ENCODE measurements around the gene NSMCE1.

The NSMCE1 gene

DNA sequence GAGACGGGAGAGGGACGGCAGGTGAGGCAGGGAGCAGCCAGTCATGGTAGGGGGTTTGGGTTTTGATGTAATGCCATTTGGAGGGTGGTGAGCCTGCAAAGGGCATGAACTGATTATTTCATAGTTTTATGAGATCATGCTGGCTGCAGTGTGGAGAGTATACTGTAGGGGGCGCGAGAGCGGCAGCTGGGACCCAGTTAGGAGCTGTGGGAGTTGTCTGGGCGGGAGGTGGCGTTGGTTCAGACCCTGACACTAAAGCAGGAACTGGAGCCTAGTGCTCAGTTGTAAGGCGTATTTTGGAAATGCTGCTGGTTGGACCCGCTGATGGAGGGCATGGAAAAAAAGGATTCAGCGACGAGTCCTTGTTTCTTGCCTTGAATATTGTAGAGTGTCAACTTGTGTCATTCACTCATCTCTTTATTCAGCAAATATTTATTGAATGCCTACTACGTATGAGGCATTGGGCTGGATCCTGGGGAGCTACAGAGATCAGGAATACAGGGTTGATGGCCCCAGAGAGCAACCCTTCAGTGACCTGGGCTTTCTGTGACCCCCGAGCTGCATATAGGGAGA is 89.0 kb downstream of the NSMCE1 start:
- TF ChIP-seq, protein P1, sequence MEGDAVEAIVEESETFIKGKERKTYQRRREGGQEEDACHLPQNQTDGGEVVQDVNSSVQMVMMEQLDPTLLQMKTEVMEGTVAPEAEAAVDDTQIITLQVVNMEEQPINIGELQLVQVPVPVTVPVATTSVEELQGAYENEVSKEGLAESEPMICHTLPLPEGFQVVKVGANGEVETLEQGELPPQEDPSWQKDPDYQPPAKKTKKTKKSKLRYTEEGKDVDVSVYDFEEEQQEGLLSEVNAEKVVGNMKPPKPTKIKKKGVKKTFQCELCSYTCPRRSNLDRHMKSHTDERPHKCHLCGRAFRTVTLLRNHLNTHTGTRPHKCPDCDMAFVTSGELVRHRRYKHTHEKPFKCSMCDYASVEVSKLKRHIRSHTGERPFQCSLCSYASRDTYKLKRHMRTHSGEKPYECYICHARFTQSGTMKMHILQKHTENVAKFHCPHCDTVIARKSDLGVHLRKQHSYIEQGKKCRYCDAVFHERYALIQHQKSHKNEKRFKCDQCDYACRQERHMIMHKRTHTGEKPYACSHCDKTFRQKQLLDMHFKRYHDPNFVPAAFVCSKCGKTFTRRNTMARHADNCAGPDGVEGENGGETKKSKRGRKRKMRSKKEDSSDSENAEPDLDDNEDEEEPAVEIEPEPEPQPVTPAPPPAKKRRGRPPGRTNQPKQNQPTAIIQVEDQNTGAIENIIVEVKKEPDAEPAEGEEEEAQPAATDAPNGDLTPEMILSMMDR (IDR thresholded peaks at IDR 0.05) = peak; percentile 84
- Histone ChIP-seq H3K27ac (no peak overlapping the region), H3K4me3 (no peak overlapping the region)
- peak; percentile 82 for DNase-seq (ENCODE audit: low spot score)

DNA sequence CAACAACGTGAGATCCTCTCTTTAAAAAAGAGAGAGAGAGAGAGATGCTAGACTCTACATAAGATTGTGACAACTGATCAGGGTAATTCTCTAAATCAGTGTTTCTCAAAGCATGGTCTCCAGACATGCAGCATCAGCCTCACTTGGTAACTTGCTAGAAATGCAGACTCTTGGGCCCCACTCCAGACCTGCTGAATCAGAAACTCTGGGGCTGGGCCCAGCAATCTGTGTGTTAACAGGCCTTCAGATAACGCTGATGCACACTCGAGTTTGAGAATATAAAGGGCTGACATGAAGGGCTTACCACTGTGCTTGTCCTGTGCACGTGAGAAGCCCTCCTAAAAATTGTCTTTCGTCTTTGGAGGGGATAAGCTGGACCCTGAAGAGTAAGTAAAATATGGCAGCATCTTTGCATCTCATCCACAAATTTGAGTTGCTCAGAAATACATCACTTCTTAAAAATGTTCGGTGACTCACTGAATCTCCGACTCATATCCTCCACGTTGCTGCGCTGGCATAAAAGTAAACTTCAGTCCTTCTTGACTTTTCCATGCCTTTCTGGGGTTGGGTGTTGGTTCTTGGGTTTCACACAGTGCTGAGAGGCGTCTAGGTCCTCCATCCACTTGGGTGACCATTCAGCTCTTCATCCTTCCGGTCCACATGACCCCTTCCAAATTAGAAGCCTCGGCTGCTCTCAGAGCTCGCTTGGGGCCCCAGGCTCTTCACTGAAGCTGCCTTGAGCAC is 91.4 kb downstream of the NSMCE1 start:
- TF ChIP-seq, protein P1 (IDR thresholded peaks at IDR 0.05) = no peak
- no peak for DNase-seq (ENCODE audit: low spot score)
- no peak overlapping the region for H3K4me3 ChIP-seq
- no peak overlapping the region for H3K27ac ChIP-seq

DNA sequence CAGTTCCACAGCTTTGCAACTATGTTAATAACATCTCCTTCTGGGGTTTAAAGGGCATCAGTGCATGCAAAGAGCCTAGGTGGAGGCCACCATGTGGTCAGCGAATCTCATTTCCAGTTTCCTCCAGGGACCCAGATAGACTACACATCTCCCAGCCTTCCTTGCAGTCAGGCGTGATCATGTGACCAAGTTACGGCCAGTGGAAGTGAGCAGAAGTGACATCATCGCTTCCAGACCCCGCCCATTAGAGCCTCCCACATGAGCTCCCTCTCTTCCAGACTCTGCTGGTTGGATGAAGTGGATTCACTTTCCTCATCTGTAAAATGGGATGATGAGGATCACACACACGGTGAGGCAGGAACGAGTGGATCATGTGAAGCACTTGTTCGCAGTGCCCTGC is 92.7 kb downstream of the NSMCE1 start:
- no peak overlapping the region for H3K4me3 ChIP-seq
- DNase-seq (ENCODE audit: low spot score) = no peak
- H3K27ac ChIP-seq = no peak overlapping the region
- TF ChIP-seq, protein P1 (IDR thresholded peaks at IDR 0.05) = no peak

Measured in coronary artery (tissue), 2 donors.